Right kidney (tissue), 9 donors: ENCODE data around the gene FAM219B.
"Not testable (repeated sequence)": the region's sequence is repeated elsewhere in the genome, so short reads cannot be mapped to it uniquely, and the experiment has no call there.

Experiments
- DNase-seq: peaks from one replicate; pipeline ENCODE4 v3.0.0-alpha.2; 2016
- long read RNA-seq, 8 donors: transcript quantifications; one replicate each; lab custom pipeline, GENCODE V29; 2026

Gene FAM219B, protein sequence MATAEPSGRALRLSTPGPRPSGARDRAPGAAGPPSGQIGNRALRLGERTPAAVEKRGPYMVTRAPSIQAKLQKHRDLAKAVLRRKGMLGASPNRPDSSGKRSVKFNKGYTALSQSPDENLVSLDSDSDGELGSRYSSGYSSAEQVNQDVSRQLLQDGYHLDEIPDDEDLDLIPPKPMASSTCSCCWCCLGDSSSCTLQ
- long read RNA-seq, donor 1, transcript FAM219B-201 (5 exons, 3,550 nt): major isoform, 6 of 13 reads
- long read RNA-seq, donor 1, partial matches to known transcripts: 0 of 13 reads
- long read RNA-seq, donor 1, other reads (novel, unspliced or antisense): 0 of 13 reads
- long read RNA-seq, donor 2, partial matches to known transcripts: 0 of 2 reads
- long read RNA-seq, donor 2, other reads (novel, unspliced or antisense): 0 of 2 reads
- long read RNA-seq, donor 3, partial matches to known transcripts: 0 of 5 reads
- long read RNA-seq, donor 3, other reads (novel, unspliced or antisense): 0 of 5 reads
- long read RNA-seq, donor 4, partial matches to known transcripts: 0 of 12 reads
- long read RNA-seq, donor 4, other reads (novel, unspliced or antisense): 0 of 12 reads
- long read RNA-seq, donor 5, partial matches to known transcripts: 0 of 7 reads
- long read RNA-seq, donor 5, other reads (novel, unspliced or antisense): 0 of 7 reads
- long read RNA-seq, donor 6, partial matches to known transcripts: 0 of 6 reads
- long read RNA-seq, donor 6, other reads (novel, unspliced or antisense): 0 of 6 reads
- long read RNA-seq, donor 7: 0 reads
- long read RNA-seq, donor 8, partial matches to known transcripts: 16 of 23 reads
- long read RNA-seq, donor 8, other reads (novel, unspliced or antisense): 0 of 23 reads

DNA sequence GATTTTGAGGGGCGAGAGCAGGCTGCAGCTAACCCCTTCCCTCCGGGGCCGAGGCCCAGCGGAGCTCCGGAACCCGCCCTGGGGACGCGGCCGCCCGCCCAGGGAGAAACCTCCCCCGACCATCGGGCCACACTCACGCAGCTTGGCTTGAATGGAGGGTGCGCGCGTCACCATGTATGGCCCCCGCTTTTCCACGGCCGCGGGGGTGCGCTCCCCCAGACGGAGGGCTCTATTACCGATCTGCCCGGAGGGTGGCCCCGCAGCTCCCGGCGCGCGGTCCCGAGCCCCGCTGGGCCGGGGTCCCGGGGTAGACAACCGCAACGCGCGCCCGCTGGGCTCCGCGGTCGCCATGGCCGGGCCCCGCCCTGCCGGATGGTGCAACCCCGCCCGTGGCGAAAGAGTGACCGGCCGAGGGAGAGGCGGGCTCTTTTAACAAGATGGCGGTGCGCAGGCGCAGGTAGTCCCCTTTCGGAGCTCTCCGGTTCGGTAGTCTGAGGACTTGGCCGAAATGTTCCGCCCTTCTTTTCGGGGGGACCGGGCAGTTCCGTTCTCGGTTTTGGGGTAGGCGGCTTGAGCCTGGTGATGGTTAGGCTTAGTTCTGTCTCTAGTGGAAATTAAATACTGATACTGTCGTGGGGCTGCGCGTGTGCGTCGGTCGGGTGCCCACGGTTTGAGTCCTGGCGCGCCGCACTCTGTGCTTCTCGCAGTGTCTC, at the start of gene FAM219B:
Gene FAM219B, minus strand, starts transcription at position 402 of the 713 bp plus-strand sequence. Its CDS starts 51 bp downstream, at position 351.
- peak; percentile 95 for DNase-seq

DNA sequence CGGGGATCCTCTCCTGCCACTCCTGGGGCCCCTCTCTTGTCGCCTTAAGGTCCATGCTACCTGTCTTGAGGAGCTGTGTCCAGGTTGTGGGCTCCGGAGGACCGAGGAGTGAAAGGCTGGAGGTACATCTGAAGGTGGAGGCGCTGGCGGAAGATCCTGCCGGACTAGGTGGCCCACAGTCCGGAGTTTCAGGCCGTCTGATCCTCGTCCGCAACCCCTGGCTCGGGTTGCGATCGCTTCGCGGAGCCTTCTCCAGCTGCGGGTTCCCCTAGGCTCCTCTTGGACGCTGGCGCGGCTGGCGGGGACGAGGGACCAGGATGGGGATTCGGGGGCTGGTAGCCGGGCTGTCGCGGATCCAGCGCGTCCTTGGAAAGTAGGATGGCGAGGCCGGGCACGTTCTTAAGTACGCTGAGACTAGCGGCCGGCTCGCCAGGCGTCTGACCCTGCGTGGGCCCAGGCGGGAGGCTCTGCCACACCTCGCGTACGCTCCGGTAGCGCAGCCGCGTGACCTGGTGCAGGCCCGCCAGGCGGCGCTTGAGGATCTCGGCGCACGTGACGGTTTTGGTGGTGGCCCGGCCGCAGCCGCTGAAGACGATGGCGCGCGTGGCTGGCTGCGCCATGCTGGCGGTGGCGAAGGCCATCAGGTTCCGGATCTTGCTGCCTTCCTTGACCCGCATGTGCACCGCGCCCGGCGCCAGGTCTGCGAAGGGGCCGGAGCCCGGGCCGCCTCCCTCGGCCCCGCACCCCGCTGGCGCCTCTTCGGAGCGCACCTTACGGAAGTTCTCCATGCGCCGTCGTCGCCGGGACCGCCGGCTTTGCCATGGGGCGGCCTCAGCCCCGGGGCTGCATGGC, 49.4 kb upstream of the FAM219B start:
- DNase-seq: peak; percentile 90

DNA sequence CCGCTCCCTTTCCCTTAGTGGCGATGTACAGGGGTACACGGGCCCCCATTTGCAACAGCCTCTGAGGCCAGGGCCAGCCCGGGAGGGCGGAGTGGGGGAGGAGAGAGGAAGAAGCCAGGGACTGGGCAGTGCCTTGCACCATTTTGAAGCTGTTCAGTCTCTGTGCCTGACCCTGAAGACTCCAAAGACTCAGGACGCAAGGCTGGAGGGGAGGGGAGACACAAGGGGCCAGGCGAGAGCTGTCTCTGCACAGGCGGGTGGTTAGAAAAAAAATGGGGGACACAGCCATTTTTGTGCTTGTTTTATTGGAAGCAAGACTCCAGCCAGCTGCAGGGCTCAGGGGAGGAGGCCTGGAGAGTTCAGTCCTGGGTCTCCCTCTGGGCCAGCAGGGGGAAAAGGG, 48.4 kb upstream of the FAM219B start:
- peak; percentile 22 for DNase-seq

DNA sequence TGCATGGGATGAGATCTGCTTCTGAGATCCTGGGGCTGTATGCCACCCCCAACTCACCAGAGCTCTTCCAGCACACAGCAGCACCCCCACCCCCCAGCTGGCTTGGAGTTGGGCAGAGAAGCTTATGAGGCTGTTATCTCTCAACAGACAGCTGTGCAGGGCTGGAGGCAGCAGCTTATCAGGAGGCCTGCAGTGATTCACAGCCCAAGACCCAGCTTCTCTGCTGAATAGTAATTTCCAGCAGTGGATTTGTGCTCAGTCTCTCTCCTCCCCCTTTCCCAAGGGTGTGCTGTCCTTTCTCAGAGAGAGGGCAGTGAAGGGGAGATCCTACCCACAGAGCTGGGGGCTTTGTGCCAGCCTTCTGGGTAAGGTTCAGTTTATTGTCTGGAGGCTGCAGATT, 47.9 kb upstream of the FAM219B start:
- no peak for DNase-seq

DNA sequence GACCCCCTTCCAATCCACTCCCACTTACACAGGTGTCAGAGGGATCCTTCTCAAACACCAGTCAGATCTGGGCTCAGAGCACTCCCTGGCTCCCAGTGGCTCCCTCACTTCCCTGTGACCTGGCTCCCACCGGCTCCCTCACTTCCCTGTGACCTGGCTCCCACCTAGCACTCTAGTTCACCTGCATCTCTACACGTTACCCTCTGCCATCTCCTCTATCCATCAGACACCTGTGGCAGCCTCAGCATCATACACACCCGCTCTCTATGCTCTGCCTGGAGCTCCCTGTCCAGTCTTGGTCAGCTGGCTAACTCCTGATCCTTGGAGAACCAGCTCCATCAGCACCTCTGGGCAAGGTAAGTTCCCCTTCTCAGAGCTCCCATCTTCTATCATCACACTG, 44.4 kb upstream of the FAM219B start:
- no peak for DNase-seq

DNA sequence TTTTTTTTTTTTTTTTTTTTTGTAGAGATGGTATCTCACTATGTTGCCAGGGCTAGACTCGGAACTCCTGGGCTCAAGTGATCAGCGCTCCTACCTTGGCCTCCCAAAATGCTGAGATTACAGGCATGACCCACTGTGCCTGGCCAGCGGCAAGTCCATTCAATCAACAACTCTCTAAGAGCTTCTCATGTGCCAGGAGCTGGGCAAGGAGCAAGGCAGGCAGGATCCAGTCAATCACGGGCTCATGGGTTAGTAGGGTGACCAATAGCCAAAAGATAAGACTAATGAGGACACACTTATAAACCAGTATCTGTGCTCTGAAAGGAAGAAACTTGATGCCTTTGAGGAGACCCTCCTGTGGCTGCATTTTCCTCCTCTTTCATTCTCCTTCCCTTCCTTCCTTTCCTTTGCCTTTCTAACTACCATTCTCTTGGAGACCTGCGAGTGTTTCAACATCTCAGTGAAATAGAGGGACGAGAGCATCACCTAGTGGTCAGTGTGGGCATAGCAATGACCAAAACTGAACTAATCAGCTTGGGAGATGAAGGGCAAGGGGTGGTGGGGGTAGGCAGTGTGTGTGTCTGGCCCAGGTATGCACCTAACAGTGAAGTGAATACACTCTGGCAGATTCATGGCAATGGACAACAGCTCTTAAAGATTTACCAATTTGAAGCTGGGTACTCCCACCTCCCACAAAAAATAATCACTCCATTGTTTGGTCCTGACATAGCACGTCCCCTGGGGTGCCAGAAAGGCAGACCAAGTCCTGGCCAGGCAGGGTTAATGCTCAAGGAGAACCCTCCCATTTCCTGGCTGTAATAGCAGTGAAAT, 43.6 kb upstream of the FAM219B start:
- peak; percentile 64 for DNase-seq

DNA sequence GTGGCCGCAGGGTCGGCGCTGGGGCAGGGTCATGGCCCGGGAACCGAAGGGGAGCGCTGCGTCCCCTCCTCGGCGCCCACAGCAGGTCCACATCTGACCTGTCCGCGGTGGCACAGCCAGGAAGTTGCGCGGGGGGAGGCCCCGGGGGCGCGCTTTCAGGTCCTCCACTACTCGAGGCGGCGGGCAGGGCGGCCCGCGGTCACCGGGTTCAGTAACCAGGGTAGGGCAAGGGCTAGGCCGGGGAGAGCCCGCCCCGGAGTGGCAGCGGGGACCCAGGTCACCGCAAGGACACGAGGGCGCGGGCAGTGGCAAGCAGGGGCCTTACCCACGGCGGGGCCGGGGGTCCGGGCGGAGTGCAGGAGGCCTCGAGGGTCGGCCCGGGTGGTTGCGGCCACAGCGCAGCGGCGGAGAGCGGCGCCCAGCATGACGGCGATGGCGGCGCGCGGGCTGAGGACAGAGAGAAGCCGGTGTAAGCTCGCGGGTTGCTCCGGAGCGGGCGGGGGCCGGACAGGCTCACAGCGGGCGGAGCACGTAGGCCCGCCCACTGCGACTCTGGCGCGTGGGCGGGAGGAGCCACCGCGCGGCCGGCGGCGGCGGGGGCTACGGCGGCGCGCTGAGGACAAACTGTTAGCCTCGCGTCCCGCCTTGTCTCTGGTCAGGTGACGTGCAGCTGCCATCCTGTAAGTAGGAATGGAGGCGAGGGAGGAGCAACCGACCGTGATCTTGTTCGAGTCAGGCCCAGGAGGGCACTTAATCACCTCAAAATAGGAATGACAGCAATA, 31.1 kb upstream of the FAM219B start, which contains the start of gene COX5A:
Gene COX5A, minus strand, starts transcription at position 484 of the 782 bp plus-strand sequence. Its CDS starts 59 bp downstream, at position 425.
- DNase-seq: peak; percentile 90

DNA sequence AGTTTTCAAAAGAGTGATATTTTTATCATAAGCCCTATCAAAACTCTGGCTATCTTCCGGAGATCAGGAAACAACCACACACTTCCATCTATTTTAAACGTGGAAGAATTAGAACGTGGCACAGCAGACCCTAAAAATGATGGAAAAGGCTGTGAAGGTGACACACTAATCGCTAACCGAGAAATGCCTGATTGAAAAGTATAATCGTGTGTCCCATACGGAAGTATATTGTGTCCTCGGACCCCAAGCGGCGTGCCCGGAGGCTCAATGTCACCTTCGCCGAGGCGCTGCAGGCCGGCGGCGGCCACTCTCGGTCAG, 30.6 kb upstream of the FAM219B start:
- no peak for DNase-seq

DNA sequence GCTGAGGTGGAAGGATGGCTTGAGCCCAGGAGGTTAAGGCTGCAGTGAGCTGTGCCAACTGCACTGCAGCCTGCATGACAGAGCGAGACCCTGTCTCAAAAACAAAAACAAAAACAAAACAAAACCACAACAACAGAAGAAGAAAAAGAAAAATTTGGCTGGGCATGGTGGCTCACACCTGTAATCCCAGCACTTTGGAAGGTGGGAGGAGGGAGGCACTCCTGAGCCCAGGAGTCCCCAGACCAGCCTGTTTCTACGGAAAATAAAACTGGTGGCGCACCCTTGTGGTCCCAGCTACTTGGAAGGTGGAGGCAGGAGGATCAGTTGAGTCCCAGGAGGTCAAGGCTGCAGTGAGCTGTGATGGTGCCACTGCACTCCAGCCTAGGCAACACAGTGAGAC, 28.5 kb upstream of the FAM219B start:
- DNase-seq: not testable (repeated sequence)

DNA sequence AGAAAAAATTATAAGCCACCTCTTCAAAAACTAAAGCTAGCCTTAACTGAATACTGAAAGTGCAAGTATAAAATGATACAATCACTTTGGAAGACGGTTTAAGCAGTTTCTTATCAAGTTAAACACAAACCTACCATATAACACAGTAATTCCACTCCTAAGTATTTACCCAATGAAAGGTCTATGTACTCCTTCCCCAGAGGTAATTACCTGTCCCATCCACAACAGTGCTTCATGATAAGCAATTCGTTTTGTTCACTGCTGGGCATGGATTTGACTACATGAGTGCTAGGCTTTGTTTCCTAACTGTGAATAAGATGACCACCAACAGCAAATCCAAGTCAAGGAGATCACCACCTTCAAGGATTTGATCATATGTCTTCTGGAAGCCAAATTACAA, 26.9 kb upstream of the FAM219B start:
- no peak for DNase-seq

DNA sequence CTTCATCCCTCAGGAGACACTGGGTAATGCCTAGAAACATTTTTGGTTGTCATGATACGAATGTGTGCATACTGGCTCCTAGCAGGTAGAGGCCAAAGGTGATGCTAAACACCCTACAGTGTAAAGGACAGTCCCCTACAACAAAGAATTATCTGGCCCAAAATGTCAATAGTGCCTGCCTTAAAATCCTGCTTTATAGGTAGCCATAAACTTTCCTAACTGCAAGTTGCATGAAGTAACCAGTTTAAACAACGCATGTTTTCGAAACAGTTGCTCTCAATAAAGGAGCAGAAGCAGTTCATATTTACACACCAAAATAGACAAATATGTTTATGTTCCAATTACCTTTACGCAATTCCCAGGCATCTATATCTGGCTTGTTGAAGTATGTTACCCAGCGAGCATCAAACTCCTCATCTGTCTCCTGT, 22.1 kb upstream of the FAM219B start:
- no peak for DNase-seq

DNA sequence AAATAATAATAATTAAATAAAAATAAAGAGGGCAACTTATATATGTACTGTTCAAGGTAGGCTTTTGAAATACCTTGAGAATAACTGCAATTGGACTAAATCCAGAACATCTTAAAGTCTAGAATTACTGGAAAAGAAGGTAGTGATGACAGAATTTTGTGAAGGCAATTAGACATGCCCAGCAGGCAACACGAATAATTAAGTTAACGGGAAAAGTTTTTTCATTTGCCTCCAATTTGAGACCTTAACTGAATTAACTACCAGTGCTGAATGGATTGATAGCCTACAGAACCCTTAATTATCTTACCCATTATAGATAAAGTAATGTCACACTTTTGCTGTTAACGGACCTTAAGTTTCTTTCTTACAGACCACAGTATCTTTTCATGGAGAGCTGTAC, 17.9 kb upstream of the FAM219B start:
- no peak for DNase-seq

DNA sequence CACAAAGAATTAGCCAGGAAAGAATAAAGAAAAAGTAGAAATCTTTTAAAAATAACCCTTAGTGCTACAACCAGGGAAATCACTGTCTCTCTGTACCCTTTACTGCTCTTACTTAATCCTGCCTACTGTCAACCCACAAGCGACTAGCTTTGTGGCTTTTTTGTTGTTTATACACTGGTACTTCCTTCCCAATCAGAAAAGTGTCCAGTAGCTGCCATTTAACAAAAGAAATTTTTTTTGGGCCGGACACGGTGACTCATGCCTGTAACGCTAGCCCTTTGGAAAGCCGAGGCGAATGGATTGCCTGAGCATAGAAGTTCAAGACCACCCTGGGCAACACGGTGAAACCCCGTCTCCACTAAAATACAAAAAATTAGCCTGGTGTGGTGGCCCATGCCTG, 13.8 kb upstream of the FAM219B start:
- DNase-seq: no peak

DNA sequence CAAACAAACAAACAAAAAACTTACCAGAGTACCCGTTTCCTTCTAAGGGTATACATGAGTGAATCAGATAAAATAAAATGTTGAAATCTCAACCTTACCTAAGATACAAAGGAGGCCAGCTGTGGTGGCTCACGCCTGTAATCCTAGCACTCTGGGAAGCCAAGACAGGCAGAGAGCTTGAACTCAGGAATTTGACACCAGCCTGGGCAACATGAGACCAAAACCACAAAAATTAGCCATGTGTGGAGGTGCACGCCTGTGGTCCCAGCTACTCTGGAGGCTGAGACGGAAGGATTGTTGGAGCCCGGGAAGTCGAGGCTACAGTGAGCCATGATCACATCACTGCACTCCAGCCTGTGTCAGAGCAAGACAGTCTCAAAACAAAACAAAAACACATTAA, 11.0 kb upstream of the FAM219B start:
- no peak for DNase-seq

DNA sequence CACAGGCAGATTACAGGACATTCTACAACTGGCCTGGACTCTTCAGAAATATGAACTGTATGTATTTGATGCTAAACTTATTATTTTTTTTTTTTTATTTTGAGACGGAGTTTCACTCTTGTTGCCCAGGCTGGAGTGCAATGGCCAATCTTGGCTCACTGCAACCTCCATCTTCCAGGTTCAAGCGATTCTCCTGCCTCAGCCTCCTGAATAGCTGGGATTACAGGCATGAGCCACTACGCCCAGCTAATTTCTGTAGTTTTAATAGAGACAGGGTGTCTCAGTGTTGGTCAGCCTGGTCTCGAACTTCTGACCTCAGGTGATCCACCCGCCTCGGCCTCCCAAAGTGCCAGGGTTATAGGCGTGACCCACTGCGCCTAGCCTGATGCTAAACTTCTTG, 7.1 kb upstream of the FAM219B start:
- not testable (repeated sequence) for DNase-seq

DNA sequence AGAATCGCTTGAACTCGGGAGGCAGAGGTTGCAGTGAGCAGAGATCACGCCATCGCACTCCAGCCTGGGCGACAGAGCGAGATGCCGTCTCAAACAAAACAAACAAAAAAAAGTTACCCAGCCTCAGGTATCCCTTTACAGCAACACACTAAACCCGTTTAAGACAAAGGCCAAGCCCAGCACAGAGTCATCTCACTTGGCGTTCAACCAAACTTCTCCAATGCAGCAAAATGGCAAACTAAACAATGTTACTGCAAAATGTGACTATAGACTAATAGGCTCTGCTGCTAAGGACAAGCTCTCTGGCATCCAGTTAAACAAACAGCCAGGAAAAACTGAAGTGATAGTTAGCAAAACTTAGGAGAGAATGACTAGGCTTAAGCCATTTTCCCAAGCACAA, 6.4 kb upstream of the FAM219B start:
- DNase-seq: no peak

DNA sequence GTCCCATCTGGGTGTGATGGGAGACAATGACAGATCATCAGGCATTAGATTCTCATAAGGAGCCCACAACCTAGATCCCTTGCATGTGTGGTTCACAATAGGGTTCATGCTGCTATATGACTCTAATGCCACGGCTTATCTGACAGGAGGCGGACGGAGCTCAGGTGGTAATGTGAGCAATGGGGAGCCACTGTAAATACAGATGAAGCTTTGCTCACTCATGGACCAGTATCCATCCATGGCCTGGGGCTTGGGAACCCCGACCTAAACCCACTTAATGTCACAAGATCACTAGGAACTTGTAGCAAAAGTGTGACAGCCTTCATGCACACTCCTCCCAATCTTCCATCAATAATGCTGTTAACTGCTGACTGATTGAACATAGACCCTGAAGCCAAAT, 2.0 kb upstream of the FAM219B start:
- no peak for DNase-seq

DNA sequence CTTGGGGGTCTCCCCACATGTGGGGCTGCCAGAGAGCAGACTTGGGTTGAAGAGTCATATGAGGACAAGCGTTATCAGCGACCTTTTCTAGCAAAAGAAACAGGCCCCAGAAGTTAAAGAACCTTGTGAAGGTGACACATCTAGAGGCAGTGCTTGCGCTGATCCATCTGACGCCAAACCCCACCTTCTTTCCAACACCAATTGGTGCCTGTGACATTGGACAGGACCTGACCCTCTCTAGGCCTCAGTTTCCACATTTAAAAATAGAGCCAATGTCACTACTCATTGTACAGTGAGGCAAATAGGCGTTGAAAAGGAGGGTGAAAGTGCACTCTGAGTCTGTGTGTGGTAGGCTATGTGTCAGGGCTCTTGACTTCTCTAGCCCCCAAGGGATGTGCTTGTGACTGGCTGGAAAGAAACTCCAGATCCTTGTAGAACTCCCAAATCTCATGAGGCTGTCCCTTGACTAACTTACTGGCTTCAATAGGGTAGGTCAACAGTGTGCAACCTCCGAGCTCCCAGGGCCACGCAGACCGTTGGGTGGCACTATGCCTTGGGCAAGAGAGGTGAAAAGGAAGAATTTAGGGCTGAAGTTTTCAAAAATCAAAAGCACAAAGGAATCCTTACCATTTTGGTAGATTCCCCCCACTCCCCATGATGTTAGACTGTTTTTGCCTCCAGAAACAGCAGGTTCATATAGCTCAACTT, 666 bp upstream of the FAM219B start:
- DNase-seq: no peak

DNA sequence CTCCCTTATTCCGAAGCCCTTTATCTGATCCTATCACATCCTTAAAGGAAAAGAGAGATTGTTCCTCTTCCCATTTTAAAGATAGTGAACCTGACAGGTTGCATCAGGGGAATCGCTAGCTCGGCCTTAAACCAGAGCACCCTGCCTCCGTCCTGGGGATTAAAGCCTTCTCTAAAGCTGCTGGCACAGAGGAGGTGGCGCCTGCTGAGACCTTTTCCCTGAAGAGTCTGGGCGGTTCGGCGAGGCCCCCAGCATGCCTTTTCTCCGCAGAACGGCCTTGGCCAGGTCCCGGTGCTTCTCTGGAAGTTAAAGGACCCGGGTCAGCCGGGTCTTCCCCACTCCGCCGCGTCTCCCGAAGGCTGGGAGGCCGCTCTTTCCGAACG, 593 bp downstream of the FAM219B start:
- no peak for DNase-seq
